ENCODE measurements around the gene HTT. TPM values are rescaled to one million over a fixed set of nuclear protein-coding genes. Genes with fewer than 3 reads are reported as not detected.

HTT gene
- total and polyA plus RNA-seq, 10 of the 15 experiments (the other 5 are each of a cell fraction or from before 2014, with no cell fraction given), result 3.3 to 113 (median 43.3) TPM

- TF ChIP-seq TBL1XR1 (IDR thresholded peaks at IDR 0.05; ENCODE audit: low read depth, low read length) (peak; percentile 80; the same call in 1 of the 2 replicates), RAD51 (IDR thresholded peaks at IDR 0.05) (peak; percentile 83), STAT3 (IDR thresholded peaks at IDR 0.05; ENCODE audit: low read depth, low read length) (0 out of 2 replicates have a peak, but pooled peaks have one; percentile 53), ZNF687 (IDR thresholded peaks at IDR 0.05) (peak; percentile 50; the same call in 1 of the 2 replicates), DPF2 (IDR thresholded peaks at IDR 0.05) (peak; percentile 97), ZSCAN29 (IDR thresholded peaks at IDR 0.05) (no peak), YY1 (IDR thresholded peaks at IDR 0.05; ENCODE audit: low read depth, low read length) (peak; percentile 45; the same call in 1 of the 2 replicates), E2F8 (IDR thresholded peaks at IDR 0.05; ENCODE audit: low read depth, partially characterized antibody) (no peak), BCLAF1 (IDR thresholded peaks at IDR 0.05) (no peak), BACH1 (IDR thresholded peaks at IDR 0.05; ENCODE audit: borderline replicate concordance) (peak; percentile 92; the same call in 1 of the 2 replicates), ESRRA (IDR thresholded peaks at IDR 0.05; ENCODE audit: low read length) (no peak), TCF12 (IDR thresholded peaks at IDR 0.05; ENCODE audit: low read depth, low read length) (peak; percentile 79)
These were observed 3.3 kb downstream of the HTT start (continued) for GRCh38 chr4:3077796-3078195.

All from GM12878 (cell line).